ENCODE measurements around the gene FAM131A.

The FAM131A gene

GRCh38 chr3:184350618-184351017, 13.2 kb downstream of the FAM131A start:
- no CpG with 5 or more reads among the region's 6 CpGs for WGBS (ENCODE audit: extremely low coverage, insufficient coverage, insufficient read length)
- no peak overlapping the region for H3K18ac ChIP-seq (ENCODE audit: low read length)
- H3K4me3 ChIP-seq (ENCODE audit: low read depth, low read length) = no peak overlapping the region
- H2AK5ac ChIP-seq (ENCODE audit: low read length) = no peak overlapping the region
- H4K8ac ChIP-seq (ENCODE audit: low read depth, low read length) = no peak overlapping the region
- H3K4ac ChIP-seq (ENCODE audit: low read depth, low read length) = no peak overlapping the region
- H3K23ac ChIP-seq (ENCODE audit: low read length) = no peak overlapping the region
- H3K79me2 ChIP-seq (ENCODE audit: control insufficient read depth, insufficient read depth, low read length, poor library complexity) = no peaks in the 10 kb centered on the region
- no peak overlapping the region for H3K4me2 ChIP-seq (ENCODE audit: low read length)
- no peak overlapping the region for H2BK120ac ChIP-seq (ENCODE audit: insufficient read depth, low read length, poor library complexity)
- no peak overlapping the region for H3K27ac ChIP-seq (ENCODE audit: low read depth, low read length)
- no peak overlapping the region for H2BK12ac ChIP-seq (ENCODE audit: low read length)
- H2AFZ ChIP-seq (ENCODE audit: insufficient read depth, low read length, poor library complexity) = no peak overlapping the region
- no peak overlapping the region for H2BK5ac ChIP-seq (ENCODE audit: low read depth, low read length, poor library complexity)
- no peak overlapping the region for H3K9ac ChIP-seq (ENCODE audit: low read length)
- no peak overlapping the region for H4K12ac ChIP-seq (ENCODE audit: low read depth, low read length)
- DNase-seq = peak; percentile 76 to 93
- no peaks in the 10 kb centered on the region for H3K27me3 ChIP-seq (ENCODE audit: insufficient read depth, low read length)
- no peaks in the 10 kb centered on the region for H3K79me1 ChIP-seq (ENCODE audit: low read length)
- H3K9me3 ChIP-seq (ENCODE audit: insufficient read depth, low read depth, low read length) = peaks cover 2% of the 10 kb centered on the region
- H3K36me3 ChIP-seq (ENCODE audit: control insufficient read depth in 1 of 2, insufficient read depth in 2 of 2, low read length in 2 of 2) = peaks cover 12 to 18% of the 10 kb centered on the region in 2 experiments
- H3K4me1 ChIP-seq (ENCODE audit: control insufficient read depth in 1 of 2, insufficient read depth in 2 of 2, low read length in 2 of 2) = peaks cover 2 to 3% of the 10 kb centered on the region in 2 experiments
- no peak overlapping the region for H3K14ac ChIP-seq (ENCODE audit: low read length)
- no peak overlapping the region for H4K91ac ChIP-seq (ENCODE audit: low read depth, low read length)

GRCh38 chr3:184351511-184352148, 14.2 kb downstream of the FAM131A start:
- Histone ChIP-seq H3K79me1 (ENCODE audit: low read length) (no peaks in the 10 kb centered on the region), H2AFZ (ENCODE audit: insufficient read depth, low read length, poor library complexity) (no peak overlapping the region), H3K4ac (ENCODE audit: low read depth, low read length) (no peak overlapping the region), H3K79me2 (ENCODE audit: control insufficient read depth, insufficient read depth, low read length, poor library complexity) (no peaks in the 10 kb centered on the region), H3K4me2 (ENCODE audit: low read length) (no peak overlapping the region), H3K9me3 (ENCODE audit: insufficient read depth, low read depth, low read length) (peaks cover 2% of the 10 kb centered on the region), H2AK5ac (ENCODE audit: low read length) (no peak overlapping the region), H3K18ac (ENCODE audit: low read length) (no peak overlapping the region), H2BK120ac (ENCODE audit: insufficient read depth, low read length, poor library complexity) (no peak overlapping the region), H3K27ac (ENCODE audit: low read depth, low read length) (no peak overlapping the region), H4K12ac (ENCODE audit: low read depth, low read length) (no peak overlapping the region), H3K4me3 (ENCODE audit: low read depth, low read length) (no peak overlapping the region), H4K8ac (ENCODE audit: low read depth, low read length) (no peak overlapping the region), H4K91ac (ENCODE audit: low read depth, low read length) (no peak overlapping the region), H3K9ac (ENCODE audit: low read length) (no peak overlapping the region), H3K14ac (ENCODE audit: low read length) (no peak overlapping the region), H3K4me1 (ENCODE audit: control insufficient read depth in 1 of 2, insufficient read depth in 2 of 2, low read length in 2 of 2) (peaks cover 2 to 3% of the 10 kb centered on the region in 2 experiments), H3K36me3 (ENCODE audit: control insufficient read depth in 1 of 2, insufficient read depth in 2 of 2, low read length in 2 of 2) (peaks cover 9 to 14% of the 10 kb centered on the region in 2 experiments), H2BK12ac (ENCODE audit: low read length) (no peak overlapping the region), H3K23ac (ENCODE audit: low read length) (no peak overlapping the region), H3K27me3 (ENCODE audit: insufficient read depth, low read length) (no peaks in the 10 kb centered on the region), H2BK5ac (ENCODE audit: low read depth, low read length, poor library complexity) (no peak overlapping the region)
- no CpG with 5 or more reads among the region's 9 CpGs for WGBS (ENCODE audit: extremely low coverage, insufficient coverage, insufficient read length)
- DNase-seq = no peak

DNA sequence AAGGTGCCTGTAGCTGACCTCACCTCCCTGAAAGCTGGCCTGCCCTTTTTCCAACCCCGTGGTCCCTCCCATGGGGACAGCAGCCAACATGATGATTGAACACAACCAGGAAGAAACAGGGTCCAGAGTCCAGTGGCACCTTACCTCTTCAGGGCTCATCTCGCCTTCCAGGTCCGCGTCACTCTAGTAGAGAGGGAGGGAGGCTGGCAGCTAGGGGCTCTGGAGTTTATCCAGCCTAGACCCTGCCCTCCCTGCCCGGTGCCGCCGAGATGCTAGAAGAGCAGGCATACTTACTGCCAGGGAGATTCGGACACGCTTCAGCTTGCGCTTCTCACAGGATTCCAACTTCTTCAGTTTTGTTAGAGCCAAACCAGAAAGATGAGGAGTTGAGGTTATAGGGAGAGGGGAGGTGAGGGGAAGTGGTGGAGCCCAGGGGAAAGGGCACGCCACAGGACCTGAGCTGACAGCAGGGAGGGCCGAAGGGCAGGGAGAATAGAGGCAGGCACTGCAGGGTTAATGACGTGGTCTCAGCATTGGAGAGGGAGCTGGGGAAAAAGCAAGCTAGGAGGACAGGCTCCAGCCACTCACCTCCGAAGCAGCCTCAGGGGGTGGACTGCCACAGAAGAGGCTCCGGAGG, 14.9 kb downstream of the FAM131A start:
- H3K27ac ChIP-seq (ENCODE audit: low read depth, low read length) = no peak overlapping the region
- no peak overlapping the region for H3K4ac ChIP-seq (ENCODE audit: low read depth, low read length)
- H2AK5ac ChIP-seq (ENCODE audit: low read length) = no peak overlapping the region
- H3K23ac ChIP-seq (ENCODE audit: low read length) = no peak overlapping the region
- peaks cover 8 to 14% of the 10 kb centered on the region in 2 experiments for H3K36me3 ChIP-seq (ENCODE audit: control insufficient read depth in 1 of 2, insufficient read depth in 2 of 2, low read length in 2 of 2)
- peaks cover 2 to 3% of the 10 kb centered on the region in 2 experiments for H3K4me1 ChIP-seq (ENCODE audit: control insufficient read depth in 1 of 2, insufficient read depth in 2 of 2, low read length in 2 of 2)
- no peak for DNase-seq
- WGBS (ENCODE audit: extremely low coverage, insufficient coverage, insufficient read length) = no CpG with 5 or more reads among the region's 15 CpGs
- no peak overlapping the region for H3K14ac ChIP-seq (ENCODE audit: low read length)
- H3K27me3 ChIP-seq (ENCODE audit: insufficient read depth, low read length) = no peaks in the 10 kb centered on the region
- H4K91ac ChIP-seq (ENCODE audit: low read depth, low read length) = no peak overlapping the region
- H3K79me2 ChIP-seq (ENCODE audit: control insufficient read depth, insufficient read depth, low read length, poor library complexity) = no peaks in the 10 kb centered on the region
- H2BK12ac ChIP-seq (ENCODE audit: low read length) = no peak overlapping the region
- no peak overlapping the region for H3K9ac ChIP-seq (ENCODE audit: low read length)
- no peak overlapping the region for H3K4me2 ChIP-seq (ENCODE audit: low read length)
- no peak overlapping the region for H4K12ac ChIP-seq (ENCODE audit: low read depth, low read length)
- no peak overlapping the region for H2AFZ ChIP-seq (ENCODE audit: insufficient read depth, low read length, poor library complexity)
- H3K18ac ChIP-seq (ENCODE audit: low read length) = no peak overlapping the region
- no peak overlapping the region for H2BK120ac ChIP-seq (ENCODE audit: insufficient read depth, low read length, poor library complexity)
- no peaks in the 10 kb centered on the region for H3K79me1 ChIP-seq (ENCODE audit: low read length)
- no peak overlapping the region for H4K8ac ChIP-seq (ENCODE audit: low read depth, low read length)
- H2BK5ac ChIP-seq (ENCODE audit: low read depth, low read length, poor library complexity) = no peak overlapping the region
- H3K9me3 ChIP-seq (ENCODE audit: insufficient read depth, low read depth, low read length) = peaks cover 2% of the 10 kb centered on the region
- H3K4me3 ChIP-seq (ENCODE audit: low read depth, low read length) = no peak overlapping the region

DNA sequence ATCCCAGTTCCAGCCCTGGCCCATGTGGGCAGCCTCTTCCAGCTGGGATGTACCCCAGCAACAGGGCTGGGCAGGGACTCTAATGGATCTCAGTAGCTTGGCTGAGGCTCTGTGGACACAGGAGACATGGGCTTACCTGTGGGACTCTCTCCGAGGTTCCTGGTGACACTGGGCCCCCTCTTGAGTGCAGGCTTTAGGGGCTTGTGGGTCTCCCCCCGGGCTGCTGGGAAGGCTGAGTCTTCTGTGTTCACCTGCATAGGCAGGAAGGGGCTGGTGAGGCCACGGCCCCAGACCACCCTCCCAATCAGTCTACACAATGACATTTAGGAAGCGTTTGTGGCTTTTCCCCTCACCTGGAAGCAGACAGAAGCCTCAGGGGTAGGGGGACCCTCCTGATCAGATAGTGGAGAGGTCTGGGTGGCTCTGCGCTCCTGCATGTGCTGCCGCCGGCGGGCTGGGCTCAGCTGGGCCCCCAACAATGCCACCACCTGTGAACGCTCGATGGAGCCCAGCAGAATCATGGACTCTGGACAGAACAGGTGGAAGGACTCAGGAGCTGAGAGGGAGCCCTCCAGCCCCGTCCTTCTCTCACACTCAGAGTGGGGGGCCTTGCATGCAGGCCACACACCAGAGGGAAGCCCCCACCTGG, 15.6 kb downstream of the FAM131A start:
- Histone ChIP-seq H3K36me3 (ENCODE audit: control insufficient read depth in 1 of 2, insufficient read depth in 2 of 2, low read length in 2 of 2) (peaks cover 10 to 14% of the 10 kb centered on the region in 2 experiments), H3K27ac (ENCODE audit: low read depth, low read length) (no peak overlapping the region), H3K79me1 (ENCODE audit: low read length) (no peaks in the 10 kb centered on the region), H3K4ac (ENCODE audit: low read depth, low read length) (no peak overlapping the region), H3K4me1 (ENCODE audit: control insufficient read depth in 1 of 2, insufficient read depth in 2 of 2, low read length in 2 of 2) (peaks cover 2 to 3% of the 10 kb centered on the region in 2 experiments), H2AK5ac (ENCODE audit: low read length) (no peak overlapping the region), H3K27me3 (ENCODE audit: insufficient read depth, low read length) (no peaks in the 10 kb centered on the region), H4K12ac (ENCODE audit: low read depth, low read length) (no peak overlapping the region), H3K9ac (ENCODE audit: low read length) (no peak overlapping the region), H4K8ac (ENCODE audit: low read depth, low read length) (no peak overlapping the region), H3K14ac (ENCODE audit: low read length) (no peak overlapping the region), H2BK5ac (ENCODE audit: low read depth, low read length, poor library complexity) (no peak overlapping the region), H3K4me3 (ENCODE audit: low read depth, low read length) (no peak overlapping the region), H4K91ac (ENCODE audit: low read depth, low read length) (no peak overlapping the region), H2BK120ac (ENCODE audit: insufficient read depth, low read length, poor library complexity) (no peak overlapping the region), H2AFZ (ENCODE audit: insufficient read depth, low read length, poor library complexity) (no peak overlapping the region), H3K18ac (ENCODE audit: low read length) (no peak overlapping the region), H3K79me2 (ENCODE audit: control insufficient read depth, insufficient read depth, low read length, poor library complexity) (no peaks in the 10 kb centered on the region), H3K23ac (ENCODE audit: low read length) (no peak overlapping the region), H2BK12ac (ENCODE audit: low read length) (no peak overlapping the region), H3K9me3 (ENCODE audit: insufficient read depth, low read depth, low read length) (peaks cover 2% of the 10 kb centered on the region), H3K4me2 (ENCODE audit: low read length) (no peak overlapping the region)
- no CpG with 5 or more reads among the region's 11 CpGs for WGBS (ENCODE audit: extremely low coverage, insufficient coverage, insufficient read length)
- DNase-seq = no peak
